Measurements from ENCODE around the gene DIRAS1. TPM values are rescaled to one million over a fixed set of nuclear protein-coding genes. Genes with fewer than 3 reads are reported as not detected.

DIRAS1 gene
- total RNA-seq, 1 experiment from 2014 or later: 7.8 TPM

DNA sequence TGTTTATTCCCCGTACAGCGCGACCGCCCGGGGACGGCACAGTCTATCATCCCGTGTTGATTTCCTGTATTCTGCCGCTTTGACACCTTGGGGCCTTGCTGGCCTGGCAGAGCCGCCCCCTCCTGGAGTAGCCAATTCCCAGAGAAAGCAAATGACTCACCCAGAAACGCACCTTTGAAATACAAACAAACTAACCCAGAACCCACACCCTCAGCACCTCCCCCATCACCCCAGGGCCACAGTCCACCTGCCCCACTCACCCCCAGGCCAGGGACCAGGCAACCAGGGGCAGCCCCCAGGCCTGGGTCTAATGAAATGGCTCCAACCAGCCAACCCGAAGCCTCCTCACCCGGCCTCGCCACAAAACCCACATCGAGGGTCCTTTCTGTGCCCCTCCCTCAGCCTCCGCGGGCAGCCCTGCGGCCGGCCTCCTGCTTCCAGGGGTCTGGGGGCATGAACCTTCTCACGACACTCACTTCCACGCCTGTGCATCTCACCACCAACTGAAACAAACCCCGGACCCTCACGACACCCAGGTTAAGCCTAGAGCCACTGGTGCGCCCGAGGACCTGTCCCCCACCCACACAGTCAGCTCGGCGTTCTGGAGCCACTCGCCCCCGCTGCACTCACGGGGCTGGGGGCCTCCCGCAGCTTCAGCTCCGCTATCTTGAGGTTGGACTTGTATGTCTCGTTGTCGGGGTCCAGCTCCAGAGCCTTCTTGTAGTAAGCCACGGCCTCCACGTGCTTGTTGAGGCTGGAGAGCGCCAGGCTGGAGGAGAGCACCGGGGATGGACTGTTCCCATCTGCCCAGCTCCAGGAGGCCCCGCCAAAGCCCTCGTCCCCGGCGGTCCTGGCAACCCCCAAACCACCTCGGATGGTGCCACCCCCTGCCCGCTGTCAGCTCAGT lies 41.0 kb upstream of the DIRAS1 start:
- Histone ChIP-seq H3K79me2 (ENCODE audit: insufficient read depth, low read length) (no peaks in the 10 kb centered on the region), H4K5ac (ENCODE audit: insufficient read length, low read depth, low read length) (no peak overlapping the region), H3K27ac (ENCODE audit: insufficient read length, low read depth, low read length) (no peak overlapping the region), H3K27me3 (ENCODE audit: insufficient read depth, low read length) (no peaks in the 10 kb centered on the region), H2AFZ (ENCODE audit: low read length) (no peak overlapping the region), H4K20me1 (ENCODE audit: control insufficient read depth, insufficient read depth, insufficient read length) (no peaks in the 10 kb centered on the region), H2BK15ac (ENCODE audit: low read depth, low read length) (no peak overlapping the region), H3K4me2 (ENCODE audit: insufficient read depth, insufficient read length, low read length) (no peak overlapping the region), H3K23me2 (ENCODE audit: insufficient read length, low read depth, low read length, poor library complexity, severe bottlenecking) (no peaks in the 10 kb centered on the region), H3K4ac (ENCODE audit: low read depth, low read length) (no peak overlapping the region), H4K8ac (replicated peaks; ENCODE audit: insufficient read length, low read depth, low read length) (no peak overlapping the region), H2BK5ac (ENCODE audit: insufficient read length, low read length) (no peak overlapping the region), H3K79me1 (ENCODE audit: insufficient read depth, low read depth, low read length, poor library complexity, severe bottlenecking) (no peaks in the 10 kb centered on the region), H3K56ac (ENCODE audit: insufficient read length, low read depth, low read length) (no peak overlapping the region), H3K18ac (ENCODE audit: insufficient read length, low read depth, low read length) (no peak overlapping the region), H3K23ac (ENCODE audit: insufficient read length, low read depth, low read length) (no peak overlapping the region), H3K9me3 (ENCODE audit: control insufficient read depth, low read depth, low read length) (no peaks in the 10 kb centered on the region), H2BK12ac (ENCODE audit: insufficient read length, low read depth, low read length) (no peak overlapping the region), H3T11ph (ENCODE audit: low read length) (no peak overlapping the region), H2BK20ac (ENCODE audit: low read depth, low read length, poor library complexity, severe bottlenecking) (no peak overlapping the region), H3K14ac (ENCODE audit: insufficient read depth, low read length) (no peak overlapping the region; the same call in 1 of the 2 replicates), H2AK5ac (ENCODE audit: insufficient read length, low read length) (no peak overlapping the region), H2BK120ac (ENCODE audit: low read depth, low read length, poor library complexity, severe bottlenecking) (no peak overlapping the region), H4K91ac (ENCODE audit: insufficient read length, low read depth, low read length) (no peak overlapping the region), H3K9ac (ENCODE audit: extremely low read depth, insufficient read length, low read length) (no peak overlapping the region), H3K4me1 (ENCODE audit: insufficient read depth, low read length) (no peaks in the 10 kb centered on the region)
- TF ChIP-seq CTCF (conservative IDR thresholded peaks at IDR 0.05): no peak
- Mint-ChIP-seq H3K4me3 (no peak overlapping the region), H3K27ac (no peak overlapping the region; a peak in 1 of 7 replicates), H3K4me1 (no peaks in the 10 kb centered on the region), H3K9me3 (no peaks in the 10 kb centered on the region), H3K36me3 (ENCODE audit: insufficient read depth in 1 of 3, low read depth in 3 of 3) (peaks cover 20 to 78% (median 71%) of the 10 kb centered on the region in 3 experiments; a peak in 6 of 7 replicates), H3K27me3 (ENCODE audit: low read depth) (no peaks in the 10 kb centered on the region)
- WGBS (ENCODE audit: extremely low coverage, insufficient read length, low lambda C conversion rate): no CpG with 5 or more reads among the region's 43 CpGs
- DNase-seq: no peak

All from H9 (cell line).